Activated CD4-positive, alpha-beta T cell treated with anti-CD3 and anti-CD28 coated beads, Interleukin-2, amount 10 ng/mL, durations not matched to agents 24 days and 14 days (primary cell): Measurements from ENCODE around the gene CCNG2. TPM values are rescaled to one million over a fixed set of nuclear protein-coding genes. Genes with fewer than 3 reads are reported as not detected.

Experiments used
- DNase-seq: peaks from one replicate; pipeline ENCODE4 v3.0.0; 2022
- H3K27ac Mint-ChIP-seq: one replicate; pipeline ENCODE4 v1.8.0; 2022; ENCODE audit warnings: mild to moderate bottlenecking, mixed read lengths
- H3K27me3 Mint-ChIP-seq: one replicate; pipeline ENCODE4 v1.8.0; 2022; ENCODE audit warnings: mixed read lengths
- H3K36me3 Mint-ChIP-seq: one replicate; pipeline ENCODE4 v1.8.0; 2022; ENCODE audit warnings: low read depth, mild to moderate bottlenecking, mixed read lengths
- H3K4me1 Mint-ChIP-seq: one replicate; pipeline ENCODE4 v1.8.0; 2021; ENCODE audit warnings: mixed read lengths
- H3K4me3 Mint-ChIP-seq: one replicate; pipeline ENCODE4 v1.8.0; 2022; ENCODE audit warnings: mild to moderate bottlenecking, moderate library complexity, mixed read lengths
- H3K9me3 Mint-ChIP-seq: one replicate; pipeline ENCODE4 v1.8.0; 2021; ENCODE audit warnings: mixed read lengths
- intact Hi-C: fragments of 100-400 bp; cut with micrococcal nuclease; formaldehyde crosslinking; loops from one replicate; pipeline ENCODE4 v1.15.1; 2023
- total RNA-seq: library from RNA; stranded (reverse); gene quantifications from 2 replicates; pipeline ENCODE4 v1.2.3, GENCODE V29; 2022

The CCNG2 gene
- total RNA-seq, 1 donor from 2014 or later, result 11.1 TPM

- H3K36me3 Mint-ChIP-seq, result no peaks in the 10 kb centered on the region
- peaks cover 23% of the 10 kb centered on the region for H3K4me1 Mint-ChIP-seq
- H3K9me3 Mint-ChIP-seq, result peaks cover 3% of the 10 kb centered on the region
- H3K4me3 Mint-ChIP-seq, result peak overlapping the region; percentile 85
- H3K27ac Mint-ChIP-seq, result peak overlapping the region; percentile 92
- intact Hi-C loops, result loop anchor here (10.0 kb wide), 1 partner anchor 119 kb away; the partner anchor contains the start of gene CCNI
- H3K27me3 Mint-ChIP-seq, result peaks cover 7% of the 10 kb centered on the region
- DNase-seq, result peak; percentile 91
Measured at GRCh38 chr4:77193511-77194102, 36.6 kb downstream of the CCNG2 start.

- DNase-seq, result no peak
- peak overlapping the region; percentile 92 for H3K27ac Mint-ChIP-seq
- H3K4me1 Mint-ChIP-seq, result peaks cover 23% of the 10 kb centered on the region
- peaks cover 12% of the 10 kb centered on the region for H3K27me3 Mint-ChIP-seq
- intact Hi-C loops, result loop anchor here (10.0 kb wide), 1 partner anchor 120 kb away; the partner anchor contains the start of gene CCNI
- peak overlapping the region; percentile 85 for H3K4me3 Mint-ChIP-seq
- H3K9me3 Mint-ChIP-seq, result peaks cover 3% of the 10 kb centered on the region
- no peaks in the 10 kb centered on the region for H3K36me3 Mint-ChIP-seq
Measured at GRCh38 chr4:77194366-77194765, 37.4 kb downstream of the CCNG2 start.

- H3K27me3 Mint-ChIP-seq, result peaks cover 12% of the 10 kb centered on the region
- H3K27ac Mint-ChIP-seq, result no peak overlapping the region
- intact Hi-C loops, result loop anchor here (10.0 kb wide), 1 partner anchor 120 kb away; the partner anchor contains the start of gene CCNI
- peaks cover 23% of the 10 kb centered on the region for H3K4me1 Mint-ChIP-seq
- peaks cover 3% of the 10 kb centered on the region for H3K9me3 Mint-ChIP-seq
- no peak overlapping the region for H3K4me3 Mint-ChIP-seq
- DNase-seq, result no peak
- no peaks in the 10 kb centered on the region for H3K36me3 Mint-ChIP-seq
Measured at GRCh38 chr4:77194989-77195388, 38.0 kb downstream of the CCNG2 start.

GRCh38 chr4:77196866-77197265 is 39.9 kb downstream of the CCNG2 start:
- peaks cover 8% of the 10 kb centered on the region for H3K27me3 Mint-ChIP-seq
- H3K9me3 Mint-ChIP-seq, result peaks cover 3% of the 10 kb centered on the region
- no peaks in the 10 kb centered on the region for H3K36me3 Mint-ChIP-seq
- peaks cover 23% of the 10 kb centered on the region for H3K4me1 Mint-ChIP-seq
- no peak overlapping the region for H3K27ac Mint-ChIP-seq
- intact Hi-C loops, result loop anchor here (10.0 kb wide), 1 partner anchor 122 kb away; the partner anchor contains the start of gene CCNI
- no peak for DNase-seq
- no peak overlapping the region for H3K4me3 Mint-ChIP-seq

- intact Hi-C loops, result loop anchor here (10.0 kb wide), 1 partner anchor 123 kb away; the partner anchor contains the start of gene CCNI
- DNase-seq, result no peak
- Mint-ChIP-seq H3K27me3 (peaks cover 6% of the 10 kb centered on the region), H3K27ac (no peak overlapping the region), H3K4me1 (peaks cover 23% of the 10 kb centered on the region), H3K9me3 (no peaks in the 10 kb centered on the region), H3K36me3 (no peaks in the 10 kb centered on the region), H3K4me3 (no peak overlapping the region)
Measured at GRCh38 chr4:77197361-77197760, 40.4 kb downstream of the CCNG2 start.

- no peak overlapping the region for H3K27ac Mint-ChIP-seq
- no peaks in the 10 kb centered on the region for H3K9me3 Mint-ChIP-seq
- H3K27me3 Mint-ChIP-seq, result peaks cover 6% of the 10 kb centered on the region
- no peaks in the 10 kb centered on the region for H3K36me3 Mint-ChIP-seq
- DNase-seq, result no peak
- H3K4me3 Mint-ChIP-seq, result no peak overlapping the region
- H3K4me1 Mint-ChIP-seq, result peaks cover 26% of the 10 kb centered on the region
- intact Hi-C loops, result loop anchor here (10.0 kb wide), 1 partner anchor 123 kb away; the partner anchor contains the start of gene CCNI
Measured at GRCh38 chr4:77197831-77198230, 40.8 kb downstream of the CCNG2 start.

GRCh38 chr4:77199276-77199675 is 42.3 kb downstream of the CCNG2 start:
- H3K4me3 Mint-ChIP-seq, result no peak overlapping the region
- no peaks in the 10 kb centered on the region for H3K36me3 Mint-ChIP-seq
- H3K4me1 Mint-ChIP-seq, result peaks cover 13% of the 10 kb centered on the region
- intact Hi-C loops, result loop anchor here (10.0 kb wide), 1 partner anchor 124 kb away; the partner anchor contains the start of gene CCNI
- peaks cover 8% of the 10 kb centered on the region for H3K27me3 Mint-ChIP-seq
- no peaks in the 10 kb centered on the region for H3K9me3 Mint-ChIP-seq
- H3K27ac Mint-ChIP-seq, result no peak overlapping the region
- DNase-seq, result no peak

GRCh38 chr4:77199701-77200100 is 42.7 kb downstream of the CCNG2 start:
- Mint-ChIP-seq H3K4me1 (peaks cover 9% of the 10 kb centered on the region), H3K36me3 (no peaks in the 10 kb centered on the region), H3K27ac (no peak overlapping the region), H3K9me3 (no peaks in the 10 kb centered on the region), H3K27me3 (peaks cover 8% of the 10 kb centered on the region), H3K4me3 (no peak overlapping the region)
- DNase-seq, result no peak
- intact Hi-C loops, result loop anchor here (5.0 to 10.0 kb wide), 3 partner anchors 125 to 687 kb away; partner anchors contain the start of genes CCNI and SEPTIN11

- Mint-ChIP-seq H3K27me3 (peaks cover 15% of the 10 kb centered on the region), H3K36me3 (no peaks in the 10 kb centered on the region), H3K27ac (no peak overlapping the region), H3K4me3 (no peak overlapping the region), H3K4me1 (peaks cover 9% of the 10 kb centered on the region), H3K9me3 (no peaks in the 10 kb centered on the region)
- intact Hi-C loops, result loop anchor here (5.0 to 10.0 kb wide), 2 partner anchors 257 to 689 kb away; partner anchors contain the start of gene SEPTIN11
- no peak for DNase-seq
Measured at GRCh38 chr4:77201343-77201742, 44.3 kb downstream of the CCNG2 start.

GRCh38 chr4:77201857-77202256 is 44.9 kb downstream of the CCNG2 start:
- no peak overlapping the region for H3K27ac Mint-ChIP-seq
- H3K27me3 Mint-ChIP-seq, result peaks cover 15% of the 10 kb centered on the region
- peaks cover 6% of the 10 kb centered on the region for H3K4me1 Mint-ChIP-seq
- H3K4me3 Mint-ChIP-seq, result no peak overlapping the region
- H3K9me3 Mint-ChIP-seq, result no peaks in the 10 kb centered on the region
- intact Hi-C loops, result loop anchor here (2.0 to 10.0 kb wide), 4 partner anchors 43 to 690 kb away; partner anchors contain the start of gene SEPTIN11
- no peaks in the 10 kb centered on the region for H3K36me3 Mint-ChIP-seq
- DNase-seq, result no peak

- no peak overlapping the region for H3K4me3 Mint-ChIP-seq
- intact Hi-C loops, result loop anchor here (2.0 to 10.0 kb wide), 4 partner anchors 44 to 690 kb away; partner anchors contain the start of gene SEPTIN11
- H3K9me3 Mint-ChIP-seq, result no peaks in the 10 kb centered on the region
- no peaks in the 10 kb centered on the region for H3K36me3 Mint-ChIP-seq
- peaks cover 20% of the 10 kb centered on the region for H3K27me3 Mint-ChIP-seq
- no peak for DNase-seq
- peaks cover 3% of the 10 kb centered on the region for H3K4me1 Mint-ChIP-seq
- no peak overlapping the region for H3K27ac Mint-ChIP-seq
Measured at GRCh38 chr4:77202491-77202890, 45.5 kb downstream of the CCNG2 start.

GRCh38 chr4:77203380-77204197 is 46.6 kb downstream of the CCNG2 start:
- Mint-ChIP-seq H3K27me3 (peaks cover 26% of the 10 kb centered on the region), H3K4me3 (no peak overlapping the region), H3K4me1 (peaks cover 3% of the 10 kb centered on the region), H3K9me3 (no peaks in the 10 kb centered on the region), H3K36me3 (no peaks in the 10 kb centered on the region), H3K27ac (no peak overlapping the region)
- peak; percentile 90 for DNase-seq
- intact Hi-C loops, result loop anchor here (1.0 to 10.0 kb wide), 5 partner anchors 45 to 691 kb away; partner anchors contain the start of gene SEPTIN11

GRCh38 chr4:77204621-77205020 is 47.6 kb downstream of the CCNG2 start:
- H3K27me3 Mint-ChIP-seq, result peaks cover 27% of the 10 kb centered on the region
- H3K27ac Mint-ChIP-seq, result no peak overlapping the region
- H3K36me3 Mint-ChIP-seq, result no peaks in the 10 kb centered on the region
- H3K4me3 Mint-ChIP-seq, result no peak overlapping the region
- no peak for DNase-seq
- peaks cover 3% of the 10 kb centered on the region for H3K4me1 Mint-ChIP-seq
- H3K9me3 Mint-ChIP-seq, result no peaks in the 10 kb centered on the region
- intact Hi-C loops, result loop anchor here (5.0 to 10.0 kb wide), 2 partner anchors 260 to 692 kb away; partner anchors contain the start of gene SEPTIN11
